GM23248 (cell line): Measurements from ENCODE around the gene TRAPPC2L.

Experiments
- EZH2 ChIP-seq: fragments of 200-600 bp; sonication (generic); IDR thresholded peaks from 2 replicates; pipeline ENCODE4 v1.6.1; 2018; ENCODE audit warnings: antibody characterized with exemption, mild to moderate bottlenecking; ENCODE audit not compliant: insufficient read depth, poor library complexity, severe bottlenecking
- EZH2phosphoT487 ChIP-seq: fragments of 200-600 bp; sonication (generic); IDR thresholded peaks from 2 replicates; pipeline ENCODE4 v1.6.1; 2018; ENCODE audit warnings: antibody characterized with exemption, moderate library complexity, mild to moderate bottlenecking, low read depth; ENCODE audit not compliant: insufficient read depth

GRCh38 chr16:88857728-88858339, 907 bp downstream of the TRAPPC2L start:
- TF ChIP-seq EZH2: no peak
- no peak for TF ChIP-seq EZH2phosphoT487
